ENCODE results near the gene KANSL1. TPM values are rescaled to one million over a fixed set of nuclear protein-coding genes. Genes with fewer than 3 reads are reported as not detected.
A peak's percentile ranks its signal among the peaks of the same experiment; 100 is the strongest.

The KANSL1 gene
- total RNA-seq, 1 donor from 2014 or later, result 91.5 TPM

GRCh38 chr17:46086821-46087220 is 106.4 kb downstream of the KANSL1 start:
- no peak for DNase-seq (ENCODE audit: low spot score)
- no peaks in the 10 kb centered on the region for H3K9me3 Mint-ChIP-seq
- no peaks in the 10 kb centered on the region for H3K27me3 Mint-ChIP-seq (ENCODE audit: low read depth)
- no peak overlapping the region for H3K4me3 Mint-ChIP-seq (ENCODE audit: low read depth)
- H3K36me3 Mint-ChIP-seq (ENCODE audit: low read depth), result peaks cover 43% of the 10 kb centered on the region
- no peak overlapping the region for H3K27ac Mint-ChIP-seq
- intact Hi-C loops (cut with micrococcal nuclease), result loop anchor here (5.0 kb wide), 1 partner anchor 35 kb away; no protein-coding TSS in a partner anchor
- peaks cover 37% of the 10 kb centered on the region for H3K4me1 Mint-ChIP-seq (ENCODE audit: low read depth)

DNA sequence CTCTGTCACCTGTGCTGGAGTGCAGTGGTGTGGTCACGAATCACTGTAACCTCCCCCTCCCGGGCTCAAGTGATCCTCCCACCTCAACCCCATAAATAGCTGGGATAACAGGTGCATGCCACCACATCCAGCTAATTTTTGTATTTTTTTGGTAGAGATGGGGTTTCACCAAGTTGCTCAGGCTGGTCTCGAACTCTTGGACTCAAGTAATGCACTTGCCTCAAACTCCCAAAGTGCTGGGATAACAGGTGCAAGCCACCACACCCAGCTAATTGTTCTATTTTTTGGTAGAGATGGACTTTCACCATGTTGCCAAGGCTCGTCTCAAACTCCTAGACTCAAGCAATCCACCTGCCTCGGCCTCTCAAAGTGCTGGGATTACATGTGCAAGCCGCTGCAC is 107.7 kb downstream of the KANSL1 start:
- no peak overlapping the region for H3K4me3 Mint-ChIP-seq (ENCODE audit: low read depth)
- intact Hi-C loops (cut with micrococcal nuclease), result loop anchor here (5.0 kb wide), 1 partner anchor 37 kb away; no protein-coding TSS in a partner anchor
- no peaks in the 10 kb centered on the region for H3K9me3 Mint-ChIP-seq
- H3K36me3 Mint-ChIP-seq (ENCODE audit: low read depth), result peaks cover 52% of the 10 kb centered on the region
- no peak for DNase-seq (ENCODE audit: low spot score)
- no peaks in the 10 kb centered on the region for H3K27me3 Mint-ChIP-seq (ENCODE audit: low read depth)
- no peak overlapping the region for H3K27ac Mint-ChIP-seq
- peaks cover 46% of the 10 kb centered on the region for H3K4me1 Mint-ChIP-seq (ENCODE audit: low read depth)

DNA sequence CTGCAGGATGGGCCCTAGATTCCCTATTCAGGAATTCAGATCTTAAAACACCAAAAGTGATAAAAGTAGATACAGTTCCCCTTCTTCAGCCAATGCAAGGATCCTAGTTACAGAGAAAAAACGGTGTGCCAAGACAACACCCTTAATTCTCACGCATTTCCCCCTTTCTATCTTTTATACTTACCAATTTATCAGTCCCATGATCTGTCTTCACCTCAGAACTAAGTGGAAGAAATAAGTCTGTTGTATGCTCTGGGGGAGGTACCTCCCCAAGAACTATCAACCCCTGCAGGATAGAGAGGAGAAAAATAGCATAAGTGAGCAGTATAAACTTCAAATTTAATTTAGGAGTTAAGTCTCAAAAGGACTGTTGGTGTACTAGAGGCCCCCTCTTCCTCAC is 111.0 kb downstream of the KANSL1 start:
- no peaks in the 10 kb centered on the region for H3K9me3 Mint-ChIP-seq
- intact Hi-C loops (cut with micrococcal nuclease), result no loop called here
- no peak overlapping the region for H3K4me3 Mint-ChIP-seq (ENCODE audit: low read depth)
- peak overlapping the region; percentile 67 for H3K27ac Mint-ChIP-seq
- no peak for DNase-seq (ENCODE audit: low spot score)
- H3K36me3 Mint-ChIP-seq (ENCODE audit: low read depth), result peaks cover 50% of the 10 kb centered on the region
- peaks cover 35% of the 10 kb centered on the region for H3K4me1 Mint-ChIP-seq (ENCODE audit: low read depth)
- H3K27me3 Mint-ChIP-seq (ENCODE audit: low read depth), result no peaks in the 10 kb centered on the region

DNA sequence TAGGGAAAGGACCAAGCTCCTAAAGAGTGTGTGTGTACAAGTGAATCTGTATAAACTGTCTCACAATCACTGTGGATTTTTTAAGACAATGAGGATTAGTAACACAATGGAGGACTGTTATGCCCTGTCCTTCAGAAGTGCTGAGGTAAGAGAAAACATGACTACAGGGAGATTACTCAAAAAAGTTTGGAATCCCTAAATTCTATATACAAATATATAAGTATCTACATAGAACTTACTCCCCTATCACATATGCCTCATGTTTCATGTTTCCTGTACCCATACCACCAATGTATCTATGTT is 112.3 kb downstream of the KANSL1 start:
- intact Hi-C loops (cut with micrococcal nuclease), result no loop called here
- no peak for DNase-seq (ENCODE audit: low spot score)
- Mint-ChIP-seq H3K9me3 (no peaks in the 10 kb centered on the region), H3K27ac (no peak overlapping the region), H3K27me3 (ENCODE audit: low read depth) (no peaks in the 10 kb centered on the region), H3K36me3 (ENCODE audit: low read depth) (peaks cover 50% of the 10 kb centered on the region), H3K4me3 (ENCODE audit: low read depth) (no peak overlapping the region), H3K4me1 (ENCODE audit: low read depth) (peaks cover 35% of the 10 kb centered on the region)

DNA sequence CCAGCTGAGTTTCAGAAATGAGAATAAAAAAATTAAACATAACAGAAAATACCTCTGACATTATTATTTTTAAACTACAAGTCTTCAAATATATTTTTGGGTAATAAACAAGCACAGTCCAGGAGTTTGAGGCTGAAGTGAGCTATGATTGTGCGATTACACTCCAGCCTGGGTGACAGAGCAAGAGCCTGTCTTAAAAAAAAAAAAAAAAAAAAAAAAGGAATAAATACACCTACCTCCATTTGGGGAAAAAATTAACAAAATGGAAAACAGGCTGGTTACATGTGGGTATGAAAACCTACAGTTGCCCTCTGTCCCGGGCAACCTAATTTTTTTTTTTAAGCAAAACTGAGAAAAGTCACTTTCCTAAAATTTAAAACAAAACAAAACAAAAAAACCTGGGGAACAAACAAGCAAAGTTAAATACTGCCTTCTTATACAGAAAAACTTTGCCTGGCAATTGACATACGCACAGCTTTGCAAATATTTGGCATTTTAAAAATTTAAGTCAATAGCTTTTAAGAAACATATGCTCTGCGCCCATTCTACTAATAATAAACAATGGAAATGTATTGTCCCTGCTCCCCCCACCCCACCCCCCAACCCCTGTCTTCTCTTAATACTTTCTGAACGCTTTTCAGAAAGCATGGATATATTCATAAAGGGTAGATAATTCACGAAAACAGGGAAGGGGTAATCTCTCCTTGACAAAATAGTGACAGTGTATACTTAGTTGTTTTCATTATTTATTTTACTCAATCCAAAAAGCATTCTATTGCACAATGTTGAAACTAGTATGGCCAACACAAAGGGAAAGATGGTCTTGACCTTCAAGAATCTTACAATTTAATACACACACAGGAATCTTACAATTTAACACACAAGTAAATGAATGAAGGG is 112.9 kb downstream of the KANSL1 start:
- Mint-ChIP-seq H3K36me3 (ENCODE audit: low read depth) (peaks cover 55% of the 10 kb centered on the region), H3K4me1 (ENCODE audit: low read depth) (peaks cover 34% of the 10 kb centered on the region), H3K27ac (no peak overlapping the region), H3K4me3 (ENCODE audit: low read depth) (no peak overlapping the region), H3K27me3 (ENCODE audit: low read depth) (no peaks in the 10 kb centered on the region), H3K9me3 (no peaks in the 10 kb centered on the region)
- DNase-seq (ENCODE audit: low spot score), result no peak
- intact Hi-C loops (cut with micrococcal nuclease), result no loop called here

GRCh38 chr17:46078675-46079074 is 114.6 kb downstream of the KANSL1 start:
- Mint-ChIP-seq H3K27me3 (ENCODE audit: low read depth) (no peaks in the 10 kb centered on the region), H3K36me3 (ENCODE audit: low read depth) (peaks cover 57% of the 10 kb centered on the region), H3K9me3 (no peaks in the 10 kb centered on the region), H3K27ac (peak overlapping the region; percentile 8), H3K4me1 (ENCODE audit: low read depth) (peaks cover 28% of the 10 kb centered on the region), H3K4me3 (ENCODE audit: low read depth) (no peak overlapping the region)
- intact Hi-C loops (cut with micrococcal nuclease), result no loop called here
- DNase-seq (ENCODE audit: low spot score), result no peak

DNA sequence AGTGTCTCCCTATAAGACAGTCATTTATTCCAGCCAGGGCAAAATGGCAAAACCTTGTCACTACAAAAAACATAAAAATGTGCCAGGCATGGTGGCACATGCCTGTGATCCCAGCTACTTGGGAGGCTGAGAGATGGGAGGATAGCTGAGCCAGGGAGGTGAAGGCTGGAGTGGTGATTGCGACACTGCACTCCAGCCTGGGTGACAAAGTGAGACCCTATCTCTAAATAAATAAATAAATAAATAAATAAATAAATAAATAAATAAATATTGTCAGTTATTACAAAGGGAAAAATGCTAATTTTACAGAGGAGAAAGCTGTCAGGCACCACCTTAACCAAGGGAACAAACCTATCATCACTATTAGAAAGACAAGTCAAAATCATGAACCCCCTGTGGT is 118.7 kb downstream of the KANSL1 start:
- Mint-ChIP-seq H3K36me3 (ENCODE audit: low read depth) (peaks cover 38% of the 10 kb centered on the region), H3K4me3 (ENCODE audit: low read depth) (no peak overlapping the region), H3K27ac (no peak overlapping the region), H3K9me3 (no peaks in the 10 kb centered on the region), H3K27me3 (ENCODE audit: low read depth) (no peaks in the 10 kb centered on the region), H3K4me1 (ENCODE audit: low read depth) (peaks cover 11% of the 10 kb centered on the region)
- intact Hi-C loops (cut with micrococcal nuclease), result no loop called here
- no peak for DNase-seq (ENCODE audit: low spot score)

- Mint-ChIP-seq H3K36me3 (ENCODE audit: low read depth) (peaks cover 32% of the 10 kb centered on the region), H3K4me3 (ENCODE audit: low read depth) (no peak overlapping the region), H3K4me1 (ENCODE audit: low read depth) (peaks cover 8% of the 10 kb centered on the region), H3K27ac (peak overlapping the region; percentile 2), H3K27me3 (ENCODE audit: low read depth) (no peaks in the 10 kb centered on the region), H3K9me3 (no peaks in the 10 kb centered on the region)
- intact Hi-C loops (cut with micrococcal nuclease), result no loop called here
- DNase-seq (ENCODE audit: low spot score), result no peak
These were observed 120.2 kb downstream of the KANSL1 start for GRCh38 chr17:46072998-46073397.

- no peak for DNase-seq (ENCODE audit: low spot score)
- Mint-ChIP-seq H3K4me3 (ENCODE audit: low read depth) (no peak overlapping the region), H3K9me3 (no peaks in the 10 kb centered on the region), H3K27ac (no peak overlapping the region), H3K27me3 (ENCODE audit: low read depth) (no peaks in the 10 kb centered on the region), H3K36me3 (ENCODE audit: low read depth) (peaks cover 38% of the 10 kb centered on the region), H3K4me1 (ENCODE audit: low read depth) (peaks cover 13% of the 10 kb centered on the region)
- intact Hi-C loops (cut with micrococcal nuclease), result no loop called here
These were observed 121.4 kb downstream of the KANSL1 start for GRCh38 chr17:46071796-46072195.

DNA sequence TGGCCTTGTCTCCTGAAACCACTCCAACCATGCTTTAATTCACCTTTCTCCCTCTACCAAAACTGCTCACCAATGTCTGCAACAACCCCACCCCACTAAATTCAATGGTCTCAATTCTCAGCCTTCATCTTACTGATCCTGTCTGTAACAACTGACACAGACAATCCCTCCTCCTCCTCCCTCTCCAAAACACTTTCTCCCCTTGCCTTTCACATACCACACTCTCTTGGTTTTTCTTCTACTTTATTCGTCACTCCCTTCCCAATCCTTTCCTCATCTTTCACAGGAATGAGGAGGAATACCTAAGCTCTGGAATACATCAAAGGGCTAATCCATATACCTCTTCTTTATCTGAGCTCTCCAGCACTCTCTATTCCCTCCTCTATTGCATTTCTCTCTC is 128.8 kb downstream of the KANSL1 start:
- intact Hi-C loops (cut with micrococcal nuclease), result no loop called here
- Mint-ChIP-seq H3K36me3 (ENCODE audit: low read depth) (peaks cover 62% of the 10 kb centered on the region), H3K4me1 (ENCODE audit: low read depth) (peaks cover 10% of the 10 kb centered on the region), H3K9me3 (no peaks in the 10 kb centered on the region), H3K4me3 (ENCODE audit: low read depth) (no peak overlapping the region), H3K27ac (no peak overlapping the region), H3K27me3 (ENCODE audit: low read depth) (no peaks in the 10 kb centered on the region)
- no peak for DNase-seq (ENCODE audit: low spot score)

DNA sequence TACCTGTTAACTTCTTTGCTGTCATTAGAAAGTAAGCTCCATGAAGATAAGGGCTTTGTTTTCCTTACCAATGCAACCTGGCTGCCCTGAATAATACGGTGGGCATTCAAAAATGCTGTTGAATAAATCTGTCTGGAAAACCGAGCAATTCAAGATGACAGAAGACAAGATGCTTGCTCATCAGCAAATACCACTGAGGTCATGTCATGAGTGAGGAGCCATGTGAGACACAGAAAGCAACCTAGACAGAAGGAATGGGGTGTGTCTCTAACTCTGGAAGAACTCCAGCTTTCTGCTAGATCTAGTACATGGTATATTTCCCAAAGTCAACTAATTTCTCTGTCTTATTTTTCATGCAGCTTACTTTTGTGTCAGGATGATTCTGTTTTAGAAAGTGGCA is 130.0 kb downstream of the KANSL1 start:
- DNase-seq (ENCODE audit: low spot score), result no peak
- no peak overlapping the region for H3K4me3 Mint-ChIP-seq (ENCODE audit: low read depth)
- intact Hi-C loops (cut with micrococcal nuclease), result no loop called here
- peaks cover 15% of the 10 kb centered on the region for H3K4me1 Mint-ChIP-seq (ENCODE audit: low read depth)
- no peaks in the 10 kb centered on the region for H3K27me3 Mint-ChIP-seq (ENCODE audit: low read depth)
- no peak overlapping the region for H3K27ac Mint-ChIP-seq
- H3K36me3 Mint-ChIP-seq (ENCODE audit: low read depth), result peaks cover 71% of the 10 kb centered on the region
- no peaks in the 10 kb centered on the region for H3K9me3 Mint-ChIP-seq

- DNase-seq (ENCODE audit: low spot score), result no peak
- Mint-ChIP-seq H3K36me3 (ENCODE audit: low read depth) (peaks cover 60% of the 10 kb centered on the region), H3K27me3 (ENCODE audit: low read depth) (no peaks in the 10 kb centered on the region), H3K9me3 (no peaks in the 10 kb centered on the region), H3K4me1 (ENCODE audit: low read depth) (peaks cover 26% of the 10 kb centered on the region), H3K4me3 (ENCODE audit: low read depth) (no peak overlapping the region), H3K27ac (no peak overlapping the region)
- intact Hi-C loops (cut with micrococcal nuclease), result no loop called here
These were observed 131.8 kb downstream of the KANSL1 start for GRCh38 chr17:46061435-46061834.

DNA sequence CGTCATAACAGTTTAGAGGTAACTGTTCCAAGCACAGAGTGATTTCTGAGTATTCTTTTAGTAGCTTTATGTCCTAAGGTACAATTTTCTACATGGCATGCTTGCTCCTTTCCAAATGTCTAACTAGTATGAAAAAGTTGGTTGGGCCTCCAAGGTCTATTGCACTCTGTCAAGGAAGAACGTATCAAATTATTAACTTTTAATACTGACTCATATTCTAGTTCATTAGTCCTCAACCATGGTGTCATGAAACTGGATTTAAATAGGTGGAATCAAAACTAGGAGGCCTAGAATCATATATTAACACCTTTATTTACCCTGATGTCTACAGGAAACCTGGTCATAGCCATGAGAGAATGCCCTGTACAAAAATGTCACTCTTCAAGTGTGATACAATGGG is 132.8 kb downstream of the KANSL1 start:
- peaks cover 53% of the 10 kb centered on the region for H3K36me3 Mint-ChIP-seq (ENCODE audit: low read depth)
- peaks cover 28% of the 10 kb centered on the region for H3K4me1 Mint-ChIP-seq (ENCODE audit: low read depth)
- H3K27me3 Mint-ChIP-seq (ENCODE audit: low read depth), result no peaks in the 10 kb centered on the region
- no peak overlapping the region for H3K27ac Mint-ChIP-seq
- intact Hi-C loops (cut with micrococcal nuclease), result no loop called here
- no peaks in the 10 kb centered on the region for H3K9me3 Mint-ChIP-seq
- DNase-seq (ENCODE audit: low spot score), result no peak
- no peak overlapping the region for H3K4me3 Mint-ChIP-seq (ENCODE audit: low read depth)
